H9 (cell line): ENCODE measurements around the gene EXOC2. TPM values are rescaled to one million over a fixed set of nuclear protein-coding genes. Genes with fewer than 3 reads are reported as not detected.

Experiments
- DNase-seq: peaks from one replicate; pipeline ENCODE4 v3.0.0-alpha.2; 2017
- H2AFZ ChIP-seq: one replicate; pipeline ENCODE4 v1.6.1; 2013; ENCODE audit warnings: mild to moderate bottlenecking, low read length, control low read depth, moderate library complexity
- H2AK5ac ChIP-seq: 2 replicates; pipeline ENCODE4 v1.6.1; 2013; ENCODE audit warnings: low read length, control low read depth, mixed read lengths; ENCODE audit not compliant: insufficient read length
- H2BK120ac ChIP-seq: one replicate; pipeline ENCODE4 v1.6.1; 2013; ENCODE audit warnings: low read depth, mild to moderate bottlenecking, low read length, control low read depth, inconsistent platforms; ENCODE audit not compliant: poor library complexity, severe bottlenecking
- H2BK12ac ChIP-seq: 2 replicates; pipeline ENCODE4 v1.6.1; 2013; ENCODE audit warnings: low read length, control low read depth, mixed read lengths, low read depth; ENCODE audit not compliant: insufficient read length
- H2BK15ac ChIP-seq: 2 replicates; pipeline ENCODE4 v1.6.1; 2013; ENCODE audit warnings: low read depth, low read length, control low read depth
- H2BK20ac ChIP-seq: one replicate; pipeline ENCODE4 v1.6.1; 2013; ENCODE audit warnings: low read depth, mild to moderate bottlenecking, low read length, control low read depth, inconsistent platforms; ENCODE audit not compliant: poor library complexity, severe bottlenecking
- H2BK5ac ChIP-seq: 2 replicates; pipeline ENCODE4 v1.6.1; 2013; ENCODE audit warnings: low read length, control low read depth, mixed read lengths; ENCODE audit not compliant: insufficient read length
- H3K14ac ChIP-seq: 2 replicates; pipeline ENCODE4 v1.6.1; 2013; ENCODE audit warnings: low read length, control low read depth; ENCODE audit not compliant: insufficient read depth
- H3K18ac ChIP-seq: 2 replicates; pipeline ENCODE4 v1.6.1; 2013; ENCODE audit warnings: low read depth, mild to moderate bottlenecking, mixed read lengths, low read length, control low read depth; ENCODE audit not compliant: insufficient read length
- H3K23ac ChIP-seq: 2 replicates; pipeline ENCODE4 v1.6.1; 2013; ENCODE audit warnings: low read length, control low read depth, mixed read lengths, low read depth; ENCODE audit not compliant: insufficient read length
- H3K23me2 ChIP-seq: 2 replicates; pipeline ENCODE4 v1.6.1; 2013; ENCODE audit warnings: low read depth, mild to moderate bottlenecking, mixed read lengths, low read length, control low read depth; ENCODE audit not compliant: insufficient read length, poor library complexity, severe bottlenecking
- H3K27ac ChIP-seq: 2 replicates; pipeline ENCODE4 v1.5.1; 2013; ENCODE audit warnings: low read length, control low read depth, mixed read lengths, low read depth; ENCODE audit not compliant: insufficient read length
- H3K27me3 ChIP-seq: 2 replicates; pipeline ENCODE4 v1.6.1; 2013; ENCODE audit warnings: low read length, control low read depth, inconsistent platforms; ENCODE audit not compliant: insufficient read depth
- H3K4ac ChIP-seq: 2 replicates; pipeline ENCODE4 v1.6.1; 2013; ENCODE audit warnings: low read depth, mild to moderate bottlenecking, control low read depth, inconsistent platforms, low read length, moderate library complexity
- H3K4me1 ChIP-seq: 2 replicates; pipeline ENCODE4 v1.6.1; 2013; ENCODE audit warnings: low read length, control low read depth, inconsistent platforms; ENCODE audit not compliant: insufficient read depth
- H3K4me2 ChIP-seq: 2 replicates; pipeline ENCODE4 v1.6.1; 2013; ENCODE audit warnings: low read length, control low read depth, mixed read lengths; ENCODE audit not compliant: insufficient read length, insufficient read depth
- H3K56ac ChIP-seq: 2 replicates; pipeline ENCODE4 v1.6.1; 2013; ENCODE audit warnings: low read depth, mild to moderate bottlenecking, mixed read lengths, low read length, control low read depth; ENCODE audit not compliant: insufficient read length
- H3K79me1 ChIP-seq: 2 replicates; pipeline ENCODE4 v1.6.1; 2013; ENCODE audit warnings: low read depth, mild to moderate bottlenecking, moderate library complexity, low read length, control low read depth, inconsistent platforms; ENCODE audit not compliant: insufficient read depth, poor library complexity, severe bottlenecking
- H3K79me2 ChIP-seq: 2 replicates; pipeline ENCODE4 v1.6.1; 2013; ENCODE audit warnings: low read length, control low read depth, inconsistent platforms; ENCODE audit not compliant: insufficient read depth
- H3K9ac ChIP-seq: 2 replicates; pipeline ENCODE4 v1.6.1; 2013; ENCODE audit warnings: low read length, control low read depth, mixed read lengths; ENCODE audit not compliant: insufficient read length; ENCODE audit errors: extremely low read depth
- H3K9me3 ChIP-seq: one replicate; pipeline ENCODE4 v1.6.1; 2013; ENCODE audit warnings: low read depth, low read length, inconsistent platforms; ENCODE audit not compliant: control insufficient read depth
- H3T11ph ChIP-seq: one replicate; pipeline ENCODE4 v1.6.1; 2013; ENCODE audit warnings: mild to moderate bottlenecking, low read length, control low read depth, inconsistent platforms
- H4K20me1 ChIP-seq: one replicate; pipeline ENCODE4 v1.6.1; 2013; ENCODE audit not compliant: control insufficient read depth, insufficient read length, insufficient read depth
- H4K5ac ChIP-seq: 2 replicates; pipeline ENCODE4 v1.6.1; 2013; ENCODE audit warnings: low read depth, mild to moderate bottlenecking, mixed read lengths, low read length, control low read depth; ENCODE audit not compliant: insufficient read length
- H4K8ac ChIP-seq: replicated peaks from 2 replicates; pipeline ENCODE4 v1.6.1; 2013; ENCODE audit warnings: low read length, control low read depth, mixed read lengths, low read depth; ENCODE audit not compliant: insufficient read length
- H4K91ac ChIP-seq: 2 replicates; pipeline ENCODE4 v1.6.1; 2013; ENCODE audit warnings: low read depth, mild to moderate bottlenecking, moderate library complexity, mixed read lengths, low read length, control low read depth; ENCODE audit not compliant: insufficient read length
- H3K27ac Mint-ChIP-seq, 3 experiments: 2 replicates in 2 of 3; 3 replicates in 1 of 3; pipeline ENCODE4 v1.8.0; 2020 to 2021; ENCODE audit warnings: mixed read lengths in 3 of 3, mild to moderate bottlenecking in 1 of 3, moderate library complexity in 1 of 3
- H3K27me3 Mint-ChIP-seq: 2 replicates; pipeline ENCODE4 v1.8.0; 2021; ENCODE audit warnings: low read depth, mild to moderate bottlenecking, moderate library complexity, mixed read lengths
- H3K36me3 Mint-ChIP-seq, 3 experiments: 2 replicates in 2 of 3; 3 replicates in 1 of 3; pipeline ENCODE4 v1.8.0; 2020 to 2021; ENCODE audit warnings: low read depth in 3 of 3, mixed read lengths in 3 of 3; ENCODE audit not compliant: insufficient read depth in 1 of 3
- H3K4me1 Mint-ChIP-seq, 2 experiments: 2 replicates each; pipeline ENCODE4 v1.8.0; 2020; ENCODE audit warnings: mixed read lengths in 2 of 2
- H3K4me3 Mint-ChIP-seq, 2 experiments: 2 replicates in 1 of 2; 3 replicates in 1 of 2; pipeline ENCODE4 v1.8.0; 2020 to 2021; ENCODE audit warnings: mild to moderate bottlenecking in 2 of 2, mixed read lengths in 2 of 2, moderate library complexity in 1 of 2
- H3K9me3 Mint-ChIP-seq, 2 experiments: 2 replicates in 1 of 2; 3 replicates in 1 of 2; pipeline ENCODE4 v1.8.0; 2020; ENCODE audit warnings: mild to moderate bottlenecking in 2 of 2, mixed read lengths in 2 of 2, moderate library complexity in 1 of 2
- CTCF ChIP-seq: fragments of 200-600 bp; sonication (generic); conservative IDR thresholded peaks from 3 replicates; pipeline ENCODE4 v1.8.0; 2021; ENCODE audit warnings: antibody characterized with exemption, mild to moderate bottlenecking
- whole genome bisulfite sequencing: extraction: QIAGEN DNeasy Blood & Tissue Kit; methylation state at CpG from one replicate; pipeline ENCODE4 v1.1.7; 2013; ENCODE audit warnings: missing lambda C conversion rate, low lambda C conversion rate, mixed read lengths; ENCODE audit not compliant: insufficient read length; ENCODE audit errors: extremely low coverage; 5-methylcytosine and 5-hydroxymethylcytosine counted together
- total RNA-seq: library from RNA; stranded (reverse); gene quantifications from 2 replicates; pipeline ENCODE4 v1.2.1, GENCODE V29; 2021

EXOC2 gene
- total RNA-seq, 1 experiment from 2014 or later = 29.9 TPM

GRCh38 chr6:470051-470900 lies 222.7 kb downstream of the EXOC2 start:
- TF ChIP-seq CTCF = no peak
- whole genome bisulfite sequencing = no CpG with 5 or more reads among the region's 25 CpGs
- H3K27ac ChIP-seq = no peak overlapping the region
- DNase-seq = no peak
- H3K9me3 ChIP-seq = no peaks in the 10 kb centered on the region
- H3K79me1 ChIP-seq = no peaks in the 10 kb centered on the region
- no peak overlapping the region for H4K5ac ChIP-seq
- H4K20me1 ChIP-seq = no peaks in the 10 kb centered on the region
- no peak overlapping the region for H3K23ac ChIP-seq
- H3K27me3 Mint-ChIP-seq = peaks cover 9% of the 10 kb centered on the region
- no peak overlapping the region for H3K4me3 Mint-ChIP-seq
- no peak overlapping the region for H3K9ac ChIP-seq
- H4K91ac ChIP-seq = no peak overlapping the region
- H2BK12ac ChIP-seq = no peak overlapping the region
- H2BK120ac ChIP-seq = no peak overlapping the region
- no peak overlapping the region for H3K4ac ChIP-seq
- H3K4me1 Mint-ChIP-seq = peaks cover 4 to 11% of the 10 kb centered on the region in 2 experiments; a peak in 2 of 4 replicates
- H3K79me2 ChIP-seq = no peaks in the 10 kb centered on the region
- no peak overlapping the region for H2BK5ac ChIP-seq
- no peaks in the 10 kb centered on the region for H3K23me2 ChIP-seq
- no peak overlapping the region for H3K4me2 ChIP-seq
- no peak overlapping the region for H2BK20ac ChIP-seq
- peaks cover 3 to 11% of the 10 kb centered on the region in 2 experiments; a peak in 2 of 5 replicates for H3K9me3 Mint-ChIP-seq
- peaks cover 0 to 5% (median 0%) of the 10 kb centered on the region in 3 experiments; a peak in 1 of 7 replicates for H3K36me3 Mint-ChIP-seq
- no peak overlapping the region for H3K14ac ChIP-seq
- H4K8ac ChIP-seq = no peak overlapping the region
- H2AK5ac ChIP-seq = no peak overlapping the region
- no peaks in the 10 kb centered on the region for H3K27me3 ChIP-seq
- no peak overlapping the region for H2BK15ac ChIP-seq
- H3K4me1 ChIP-seq = no peaks in the 10 kb centered on the region
- no peak overlapping the region for H3K56ac ChIP-seq
- no peak overlapping the region for H3K18ac ChIP-seq
- no peak overlapping the region for H3T11ph ChIP-seq
- no peak overlapping the region for H3K27ac Mint-ChIP-seq
- H2AFZ ChIP-seq = no peak overlapping the region
